NCI-H1694 treated with DMSO at 0.1 percent for 48 hours (cell line): ENCODE data around the gene NDC80.
A peak's percentile ranks its signal among the peaks of the same experiment; 100 is the strongest.
"Not testable (repeated sequence)": the region's sequence is repeated elsewhere in the genome, so short reads cannot be mapped to it uniquely, and the experiment has no call there.

Experiments
- DNase-seq: peaks from one replicate; lab custom pipeline; 2025; lab: John Stamatoyannopoulos, UW

NDC80 gene

DNA sequence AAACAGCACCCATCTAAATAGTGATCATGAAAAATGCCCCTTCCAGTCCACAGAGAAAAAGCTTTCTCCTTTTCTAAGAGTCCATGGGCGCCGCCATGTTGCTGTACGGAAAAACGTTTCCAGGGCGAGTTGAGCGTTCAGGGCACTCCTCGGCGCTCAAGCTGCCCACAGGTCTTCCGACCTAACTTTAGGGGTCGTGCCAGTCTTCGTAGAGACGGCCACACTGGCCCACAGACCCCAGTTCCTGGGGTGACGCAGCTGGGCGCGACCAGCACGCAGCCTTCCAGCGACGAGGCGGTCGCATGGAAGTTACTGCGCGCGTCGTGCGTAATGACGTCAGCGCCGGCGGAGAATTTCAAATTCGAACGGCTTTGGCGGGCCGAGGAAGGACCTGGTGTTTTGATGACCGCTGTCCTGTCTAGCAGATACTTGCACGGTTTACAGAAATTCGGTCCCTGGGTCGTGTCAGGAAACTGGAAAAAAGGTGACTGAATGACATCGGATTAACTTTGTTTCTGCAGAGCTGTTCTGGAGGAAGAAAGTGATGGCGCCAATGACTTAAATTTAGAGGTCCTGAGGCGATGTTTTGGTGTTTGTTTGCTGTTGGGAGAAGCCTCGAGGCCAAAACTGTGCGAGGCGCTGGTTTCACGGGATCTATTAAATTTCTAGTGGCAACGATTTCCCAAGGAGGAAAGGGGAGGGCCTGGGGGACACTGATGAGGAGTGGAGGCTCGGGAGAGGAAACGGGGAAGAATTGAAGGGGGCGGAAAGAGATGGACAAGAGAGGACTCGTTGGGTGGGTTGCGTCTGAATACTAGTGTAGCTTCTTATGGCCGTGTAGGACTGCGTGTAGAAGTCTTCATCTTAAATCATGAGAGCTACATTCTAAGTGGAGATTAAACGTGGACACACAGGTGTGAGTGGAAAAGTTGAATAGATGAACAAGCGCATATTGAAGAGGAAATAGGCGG, at the start of gene NDC80, which contains the start of gene METTL4:
TSS of gene NDC80 (plus strand) at position 358 of the 971 bp plus-strand sequence. CDS start 1,429 bp downstream, outside the sequence.
TSS of gene METTL4 (minus strand) at position 306 of the 971 bp plus-strand sequence. CDS start 4,289 bp downstream, outside the sequence.
- DNase-seq = peak; percentile 65

DNA sequence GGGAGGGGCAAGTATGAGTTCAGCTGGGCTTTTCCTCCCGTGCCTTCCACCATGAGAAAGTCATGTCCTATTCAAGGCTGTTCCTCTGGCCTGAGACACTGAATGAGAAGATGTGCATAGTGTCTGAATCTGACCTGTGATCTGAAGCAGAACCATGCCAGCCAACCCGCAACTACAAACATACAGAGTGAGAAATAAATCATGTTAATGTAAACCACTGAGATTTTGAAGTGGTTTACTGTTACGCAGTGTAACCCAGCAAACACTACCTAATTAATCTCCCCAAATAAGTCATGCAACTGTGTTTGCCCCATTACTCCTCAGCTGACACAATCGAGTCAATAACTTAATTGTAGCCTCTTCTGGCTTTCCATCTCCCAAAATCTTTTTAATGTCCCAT, 49.2 kb upstream of the NDC80 start:
- DNase-seq = no peak

DNA sequence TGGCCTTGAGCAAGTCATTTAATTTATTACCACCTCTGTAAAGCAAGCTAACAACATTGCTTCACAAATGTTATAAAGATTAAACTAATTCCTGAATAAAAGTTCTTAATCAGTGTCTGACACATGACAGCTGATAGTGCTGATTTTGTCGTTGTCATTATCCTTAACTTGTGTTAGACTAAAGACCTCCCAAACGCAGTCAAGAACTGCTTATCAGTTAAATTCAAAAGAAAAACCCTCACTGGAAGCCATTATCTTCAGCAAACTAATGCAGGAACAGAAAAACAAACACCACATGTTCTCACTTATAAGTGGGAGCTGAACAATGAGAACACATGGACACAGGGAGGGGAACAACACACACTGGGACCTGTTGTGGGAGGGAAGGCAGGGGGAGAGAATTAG, 46.6 kb upstream of the NDC80 start:
- not testable (repeated sequence) for DNase-seq

DNA sequence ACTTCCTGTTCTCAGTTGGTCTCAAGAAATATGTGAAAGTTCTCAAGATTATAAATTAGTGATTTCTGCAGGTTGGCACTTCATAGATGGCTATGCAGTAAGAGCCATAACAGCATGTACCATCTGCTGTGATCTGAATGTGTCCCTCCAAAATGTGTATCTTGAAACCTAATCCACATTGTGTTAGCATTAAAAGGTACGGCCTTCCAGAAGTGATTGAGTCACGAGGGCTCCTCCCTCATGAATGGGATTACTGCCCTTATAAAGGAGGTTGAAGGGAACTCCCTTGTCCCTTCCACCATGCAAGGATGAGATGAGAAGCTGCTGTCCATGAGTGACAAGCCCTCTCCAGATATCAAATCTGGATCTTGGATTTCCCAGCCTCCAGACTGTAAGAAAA, 45.0 kb upstream of the NDC80 start:
- no peak for DNase-seq

DNA sequence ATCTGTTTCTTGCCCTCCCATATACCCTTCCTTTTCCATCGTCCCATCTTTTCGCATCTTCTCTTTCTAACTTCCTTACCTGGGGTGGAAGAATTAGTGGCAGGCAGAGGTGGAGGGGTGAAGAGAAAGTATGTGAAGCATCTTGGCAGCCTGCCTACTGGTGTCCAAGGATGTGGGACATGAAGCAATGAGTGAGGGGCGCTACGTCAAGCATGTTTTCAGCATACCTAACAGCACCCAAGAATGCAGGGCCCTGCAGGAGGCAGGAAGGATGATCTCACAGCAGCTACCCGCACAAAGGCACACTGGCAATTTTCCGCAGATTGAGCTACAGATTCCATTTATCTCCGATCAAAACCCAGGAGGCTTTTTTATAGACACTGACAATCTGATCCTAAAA, 42.2 kb upstream of the NDC80 start:
- DNase-seq = no peak

DNA sequence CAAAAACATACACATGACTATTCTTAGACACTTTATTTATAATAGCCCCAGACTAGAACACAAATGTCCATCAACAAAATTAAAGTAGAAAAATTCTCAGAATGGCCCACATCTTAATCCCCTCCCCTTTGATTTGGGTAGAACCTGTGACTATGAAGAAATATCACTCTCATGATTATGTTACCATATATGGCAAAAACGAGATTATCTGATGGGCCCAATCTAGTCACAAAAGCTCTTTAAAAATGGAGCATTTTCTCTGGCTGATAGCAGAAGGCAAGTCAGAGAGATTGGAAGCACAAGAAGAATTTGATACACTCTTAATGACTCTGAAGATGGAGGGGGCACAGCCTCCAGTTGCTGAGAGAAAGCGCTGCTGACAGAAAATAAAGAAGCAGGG, 39.6 kb upstream of the NDC80 start:
- no peak for DNase-seq

DNA sequence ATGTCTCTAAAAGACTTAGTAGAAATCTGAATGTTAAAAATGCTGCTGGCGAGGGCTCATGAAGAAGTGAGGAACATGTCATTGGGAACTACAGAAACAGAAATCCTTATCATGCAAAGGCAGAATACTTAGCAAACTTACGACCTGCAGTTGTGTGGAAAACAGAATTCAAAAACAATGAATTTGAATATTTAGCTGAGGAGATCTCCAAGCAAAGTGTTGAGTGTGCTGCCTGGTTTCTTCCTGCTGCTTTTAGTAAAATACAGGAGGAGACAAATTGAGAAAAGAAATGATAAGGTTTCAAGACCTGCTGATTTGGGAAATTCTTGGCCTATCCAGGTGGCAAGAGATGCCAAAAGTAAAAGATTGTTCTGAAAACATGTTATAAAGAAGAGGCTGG, 38.6 kb upstream of the NDC80 start:
- DNase-seq = no peak

DNA sequence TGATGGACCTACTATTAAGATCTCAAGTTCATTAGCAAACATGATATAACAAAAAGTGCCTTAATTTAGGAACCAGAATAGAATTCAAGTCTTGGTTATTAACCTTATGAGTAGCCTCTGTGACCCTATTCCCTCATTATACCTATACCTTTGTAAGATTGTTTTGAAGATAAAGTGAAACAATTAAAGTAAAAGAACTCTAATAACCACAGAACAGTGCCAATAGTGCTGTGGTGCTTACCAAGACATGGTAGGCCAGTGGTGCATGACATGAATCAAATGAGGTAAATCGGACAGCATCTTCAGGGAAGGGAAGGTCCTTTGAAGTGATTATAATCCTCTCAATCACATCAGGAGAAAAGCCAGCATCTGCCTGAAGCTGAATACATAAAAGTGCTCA, 36.5 kb upstream of the NDC80 start:
- no peak for DNase-seq

DNA sequence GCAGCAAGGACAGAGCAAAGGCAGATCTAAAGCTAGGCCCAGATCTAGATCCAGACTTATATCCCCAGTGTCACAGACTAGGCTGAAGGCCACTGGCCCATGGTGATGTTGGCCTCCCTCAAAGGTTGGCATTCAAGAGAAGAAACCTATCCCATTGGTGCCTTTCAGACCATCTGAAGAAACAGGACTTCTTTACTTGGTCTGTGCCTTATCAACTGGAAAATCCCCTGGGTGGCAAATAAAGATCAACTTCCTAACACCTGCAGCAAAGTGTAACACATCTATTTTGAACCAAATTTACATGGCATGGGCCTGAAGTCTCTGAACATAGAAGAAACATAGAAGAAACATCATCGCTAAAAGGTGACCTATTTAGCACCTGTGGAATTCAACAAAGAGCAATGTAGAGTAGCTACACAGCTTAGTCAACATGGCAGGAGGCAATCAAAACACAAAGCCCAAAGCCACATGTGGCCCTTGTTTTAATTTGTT, 35.9 kb upstream of the NDC80 start:
- no peak for DNase-seq

DNA sequence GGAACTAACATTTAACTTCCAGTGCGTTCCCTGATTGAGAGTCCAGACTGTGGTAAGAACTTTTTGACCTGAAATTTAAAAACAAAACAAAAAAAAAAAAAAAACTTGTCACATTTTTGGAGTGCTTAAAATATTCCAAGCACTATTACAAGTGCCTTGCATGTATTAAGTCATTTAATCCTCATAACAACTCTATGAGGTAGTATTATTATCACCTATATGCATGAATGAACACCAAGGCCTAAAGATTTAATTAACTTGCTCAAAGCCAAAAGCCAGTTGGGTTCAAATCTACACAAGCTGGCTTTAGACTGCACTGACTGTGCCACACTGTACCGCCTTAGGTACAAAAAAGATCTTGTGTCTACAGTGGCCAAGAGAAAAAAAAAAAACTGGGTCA, 35.3 kb upstream of the NDC80 start:
- DNase-seq = no peak

DNA sequence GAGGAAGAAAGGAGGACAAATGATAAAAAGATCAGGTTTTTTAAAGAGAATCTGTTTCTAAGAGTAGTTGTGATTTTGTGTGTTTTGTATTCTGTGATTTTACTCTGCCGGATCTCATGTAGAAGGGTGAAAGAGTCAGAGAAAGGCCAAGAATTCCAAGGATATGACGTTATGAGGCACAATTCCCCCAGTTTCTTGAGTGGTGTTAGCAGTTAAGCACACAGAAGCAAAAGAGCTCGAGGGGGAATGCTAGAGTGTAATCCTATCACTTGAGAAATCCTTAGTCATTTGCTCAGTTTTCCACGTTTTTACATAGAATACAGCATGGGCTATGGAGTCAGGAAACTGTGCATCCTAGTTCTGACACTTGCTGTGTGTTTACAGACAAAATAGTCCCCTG, 34.9 kb upstream of the NDC80 start:
- DNase-seq = no peak

DNA sequence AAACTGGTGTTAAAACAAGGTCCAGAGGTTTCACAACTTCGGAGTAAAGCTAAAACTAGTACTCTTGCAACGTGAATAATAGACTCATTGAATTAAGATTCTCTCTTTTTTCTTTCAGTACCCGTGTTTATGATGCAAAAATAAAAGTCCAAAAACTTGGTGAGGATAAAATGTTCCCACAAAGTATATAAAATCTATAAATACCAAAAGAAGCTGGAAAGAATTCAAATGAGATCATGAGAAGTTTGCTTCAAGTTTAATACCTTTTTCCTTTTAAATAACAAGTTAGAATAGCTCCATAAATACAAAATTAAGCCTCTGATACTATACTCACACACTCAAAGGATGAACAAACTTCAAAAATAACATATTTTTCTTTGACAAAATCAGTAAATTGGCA, 34.1 kb upstream of the NDC80 start:
- no peak for DNase-seq

DNA sequence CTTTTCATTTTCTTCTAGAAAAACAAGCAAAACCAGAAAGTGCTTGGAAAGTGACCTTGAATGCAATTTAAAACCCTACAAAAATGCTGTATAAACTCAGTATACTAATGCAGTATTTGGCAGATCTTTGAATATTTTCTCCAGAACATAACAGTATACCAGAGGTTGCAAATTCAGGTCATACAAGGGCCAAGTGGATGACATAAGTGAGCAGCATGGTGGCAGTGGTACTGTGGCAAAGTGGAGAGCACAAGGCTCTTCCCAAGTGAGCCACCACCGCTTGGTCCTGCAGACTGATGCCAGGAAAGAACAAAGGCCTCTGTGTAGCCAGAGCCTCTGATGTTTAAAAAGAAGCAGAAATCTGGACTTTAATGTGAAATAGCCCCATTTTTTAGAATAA, 33.1 kb upstream of the NDC80 start:
- no peak for DNase-seq

DNA sequence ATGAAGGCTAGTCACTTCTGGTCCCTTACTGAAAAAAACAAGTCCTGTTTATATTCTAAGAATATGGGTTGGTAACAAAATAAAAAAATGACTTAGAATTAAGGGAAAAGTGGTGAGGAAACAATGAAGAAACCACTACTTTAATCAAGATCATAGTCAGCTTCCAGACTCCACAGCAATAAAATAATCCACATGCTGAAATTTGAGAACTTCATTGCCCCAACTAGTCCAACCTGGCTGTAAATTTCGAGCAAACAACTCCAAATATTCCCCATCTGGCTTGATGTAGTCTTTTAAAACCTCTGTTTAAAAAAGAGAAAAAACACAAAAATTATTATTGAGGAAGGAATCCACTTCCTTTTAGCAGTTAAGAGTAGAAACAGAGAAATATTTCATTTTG, 32.5 kb upstream of the NDC80 start:
- DNase-seq = peak; percentile 15

DNA sequence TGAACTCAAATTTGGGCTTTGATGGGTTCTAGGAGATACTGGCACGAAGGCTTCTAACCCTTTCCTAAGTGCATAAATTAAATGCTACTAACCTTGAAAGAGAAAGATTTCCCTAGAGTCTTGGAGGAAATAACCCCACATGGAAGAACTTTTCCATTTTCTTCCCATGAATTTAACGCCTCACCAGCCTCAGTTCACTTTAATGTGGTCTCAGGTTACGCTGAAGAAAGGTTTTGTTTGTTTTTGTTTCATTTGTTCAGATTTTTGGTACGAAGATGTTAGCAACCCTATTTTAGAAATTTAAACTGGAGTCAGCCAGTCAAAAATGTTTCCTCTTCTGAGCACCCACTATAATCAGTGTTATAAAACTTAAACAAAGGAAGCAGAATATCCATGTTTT, 30.8 kb upstream of the NDC80 start:
- no peak for DNase-seq

DNA sequence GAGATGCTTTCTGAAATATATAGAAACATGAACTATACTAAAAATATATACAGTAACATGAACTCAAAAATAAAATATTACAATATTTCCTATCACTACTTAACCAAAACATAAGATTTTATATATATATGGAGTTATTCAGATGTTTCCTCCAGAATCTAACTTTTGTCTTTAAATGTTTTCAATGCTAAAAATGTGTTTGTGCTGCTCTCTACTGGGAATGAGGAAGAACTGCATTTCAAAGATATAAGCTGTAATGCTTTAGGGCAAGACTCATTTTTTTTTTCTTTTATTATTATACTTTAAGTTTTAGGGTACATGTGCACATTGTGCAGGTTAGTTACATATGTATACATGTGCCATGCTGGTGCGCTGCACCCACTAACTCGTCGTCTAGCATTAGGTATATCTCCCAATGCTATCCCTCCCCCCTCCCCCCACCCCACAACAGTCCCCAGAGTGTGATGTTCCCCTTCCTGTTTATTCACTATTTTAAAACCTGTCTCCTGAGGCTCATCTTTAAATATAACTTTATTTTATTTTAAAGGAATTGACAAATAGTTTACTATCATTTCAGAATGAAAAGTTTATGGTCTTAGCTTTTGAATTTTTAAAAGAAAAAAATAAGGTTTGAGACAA, 29.3 kb upstream of the NDC80 start:
- peak; percentile 63 for DNase-seq

DNA sequence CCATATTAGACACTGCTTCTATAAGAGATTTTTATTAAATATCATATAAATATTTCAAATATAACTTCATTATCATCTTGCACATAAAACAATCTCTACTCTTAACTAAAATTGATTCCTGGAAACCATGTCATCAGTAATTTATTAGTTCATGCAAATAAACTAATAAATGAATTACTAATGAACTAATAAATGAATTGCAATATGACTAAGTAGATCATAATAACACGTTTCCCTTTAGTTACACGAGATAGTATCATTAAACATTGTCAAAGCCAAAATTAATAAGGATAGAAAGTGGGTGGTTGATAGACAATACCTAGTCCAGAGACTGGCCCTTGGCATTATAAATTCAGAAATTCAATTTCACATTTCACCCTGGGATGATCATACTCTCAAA, 26.2 kb upstream of the NDC80 start:
- no peak for DNase-seq

DNA sequence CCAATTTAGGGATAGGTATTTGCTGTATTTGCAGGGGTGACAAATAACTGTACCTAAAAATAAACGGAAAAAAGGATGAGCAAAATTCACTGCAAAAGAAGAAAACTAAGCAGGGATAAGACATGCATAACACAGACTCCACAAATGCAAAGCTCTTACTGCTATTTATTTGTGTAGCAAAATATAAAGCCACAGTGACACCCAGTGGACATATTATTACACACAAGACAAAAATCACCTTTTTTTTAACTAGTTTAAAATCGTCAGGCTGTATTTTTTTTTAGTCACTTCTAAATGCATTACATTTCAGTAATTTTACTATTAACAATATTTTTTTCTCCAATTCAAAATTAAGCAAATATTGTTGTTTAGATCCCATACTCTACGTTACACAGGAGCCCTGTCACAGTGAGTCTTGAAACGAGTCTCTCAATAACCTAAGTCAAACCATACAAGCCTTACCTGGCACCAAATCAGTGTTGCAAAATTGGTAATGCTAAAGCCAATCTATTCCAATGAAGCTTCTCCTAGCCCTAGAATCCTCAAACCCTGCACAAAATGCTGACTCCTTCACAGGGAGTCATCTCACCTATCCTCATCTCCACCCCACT, 23.8 kb upstream of the NDC80 start:
- DNase-seq = peak; percentile 22

DNA sequence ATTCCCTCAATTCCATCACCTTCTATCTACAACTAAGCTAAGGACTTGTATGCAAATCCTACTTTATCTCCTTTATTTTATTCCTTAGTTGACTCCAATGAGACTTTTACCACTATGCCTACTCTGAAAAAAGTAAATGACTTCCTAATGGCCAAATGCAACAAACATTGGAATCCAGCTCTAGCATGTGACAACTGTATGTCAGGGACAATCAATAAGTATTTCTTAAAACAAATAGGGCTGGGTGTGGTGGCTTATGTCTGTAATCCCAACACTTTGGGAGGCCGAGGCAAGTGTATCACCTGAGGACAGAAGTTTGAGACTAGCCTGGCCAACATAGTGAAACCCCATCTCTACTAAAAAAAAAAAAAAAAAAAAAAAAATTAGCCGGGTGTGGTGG, 21.9 kb upstream of the NDC80 start:
- DNase-seq = no peak

DNA sequence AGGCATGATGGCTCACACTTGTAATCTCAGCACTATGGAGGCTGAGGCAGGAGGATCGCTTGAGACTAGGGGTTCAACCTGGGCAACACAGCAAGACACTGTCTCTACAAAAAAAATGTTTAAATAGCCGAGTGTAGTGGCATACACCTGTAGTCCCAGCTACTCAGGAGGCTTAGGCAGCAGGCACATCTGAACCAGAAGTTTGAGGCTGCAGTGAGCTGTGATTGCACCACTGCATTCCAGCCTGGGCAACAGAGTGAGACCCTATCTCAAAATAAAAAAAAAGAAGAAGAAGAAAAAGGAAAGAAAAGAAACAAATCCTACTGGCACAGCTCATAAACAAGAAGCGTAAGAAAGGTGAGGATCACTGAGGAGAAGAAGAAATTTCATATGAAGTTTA, 19.9 kb upstream of the NDC80 start:
- no peak for DNase-seq

DNA sequence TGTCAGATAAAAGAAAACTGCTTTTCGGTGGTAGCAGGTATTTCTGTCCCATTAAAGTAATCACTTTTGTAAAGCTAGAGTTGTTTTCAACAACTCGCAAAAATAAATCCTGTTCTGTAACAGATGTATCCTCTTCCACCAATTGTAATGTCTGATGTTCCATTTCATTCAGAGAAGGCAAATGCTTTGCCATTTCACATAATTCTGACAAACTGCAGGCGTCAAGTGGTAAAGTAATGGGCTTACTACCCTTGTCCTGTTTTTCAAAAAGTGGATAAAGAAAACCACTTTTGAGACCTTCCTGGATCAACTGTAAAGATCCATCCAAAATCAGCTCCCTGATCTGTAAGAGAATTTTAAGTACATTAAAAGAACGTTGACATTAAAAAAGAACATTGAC, 16.7 kb upstream of the NDC80 start:
- no peak for DNase-seq

DNA sequence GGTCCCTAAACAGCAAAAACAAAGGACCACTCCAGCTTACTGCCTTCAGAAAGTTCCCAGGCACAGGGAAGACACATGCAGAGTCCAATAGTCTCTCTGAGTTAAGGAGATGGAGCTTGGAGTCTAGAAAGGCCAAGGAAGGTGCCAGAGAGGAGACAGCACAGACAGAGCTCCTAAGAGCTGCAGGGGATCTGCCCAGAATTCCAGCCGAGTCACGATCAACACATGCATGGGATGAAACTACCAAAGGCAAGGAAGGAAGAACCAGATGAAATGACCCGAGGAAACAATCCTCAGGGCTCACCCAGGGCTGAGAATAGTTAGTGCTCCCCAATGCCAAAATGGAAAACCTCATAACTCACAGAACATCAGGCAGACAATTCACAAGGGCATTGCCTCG, 15.5 kb upstream of the NDC80 start:
- DNase-seq = no peak

DNA sequence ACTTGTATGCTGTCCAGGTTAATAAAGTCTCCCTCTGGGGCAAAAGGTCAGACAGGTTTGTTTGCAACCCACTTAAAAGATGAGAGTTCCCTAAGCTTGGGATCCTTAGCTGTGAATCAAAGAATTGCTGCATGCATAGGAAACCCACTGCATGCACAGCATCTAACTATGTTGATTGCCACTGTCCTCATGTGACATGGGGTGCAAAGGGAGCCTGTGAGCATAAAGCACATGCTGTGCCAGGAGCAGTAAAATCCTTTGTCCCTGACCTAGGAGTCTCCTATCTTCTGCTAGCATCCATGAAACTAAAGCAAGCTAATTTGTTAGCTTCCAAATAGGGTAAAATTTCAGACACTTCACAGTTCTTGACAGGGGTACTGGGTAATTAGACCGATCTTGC, 13.8 kb upstream of the NDC80 start:
- DNase-seq = no peak
